IMR-90 (cell line): Measurements from ENCODE around the gene MED13.

ENCODE experiments used
- CEBPB ChIP-seq: IDR thresholded peaks from 2 replicates; pipeline ENCODE4 v1.6.1; 2012; ENCODE audit warnings: low read depth, low read length, improper control_type of control experiment
- FOS ChIP-seq: fragments of 150-350 bp; IDR thresholded peaks from 2 replicates; pipeline ENCODE4 v1.6.1; 2016; ENCODE audit warnings: low read depth, low read length
- POLR2A ChIP-seq: IDR thresholded peaks from 2 replicates; pipeline ENCODE4 v1.6.1; 2012; ENCODE audit warnings: mild to moderate bottlenecking, low read depth, low read length
- RCOR1 ChIP-seq: IDR thresholded peaks from 2 replicates; pipeline ENCODE4 v1.6.1; 2012; ENCODE audit warnings: mild to moderate bottlenecking, low read length, improper control_type of control experiment; ENCODE audit not compliant: insufficient replicate concordance
- TF ChIP-seq, protein P1 (sequence below): conservative IDR thresholded peaks from 2 replicates; pipeline ENCODE4 v1.5.1; 2012; ENCODE audit warnings: mild to moderate bottlenecking, low read depth, low read length, improper control_type of control experiment

DNA sequence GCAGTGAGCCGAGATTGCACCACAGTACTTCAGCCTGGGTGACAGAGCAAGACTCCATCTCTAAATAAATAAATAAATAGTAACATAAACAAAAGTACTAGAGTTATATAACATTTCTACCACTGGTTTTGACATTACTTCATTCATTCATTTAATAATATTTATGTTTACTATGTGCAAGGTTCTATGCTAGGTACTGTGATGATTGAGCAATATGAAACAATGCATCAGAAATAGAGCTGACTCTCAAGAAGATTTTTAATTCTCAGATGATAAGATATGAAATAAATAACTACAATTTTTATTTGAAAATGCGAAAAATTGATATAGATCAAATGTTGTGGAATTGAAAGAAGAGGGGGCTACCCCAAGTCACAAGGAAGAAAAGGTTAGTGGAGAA is 8.9 kb upstream of the MED13 start:
- TF ChIP-seq, protein P1, sequence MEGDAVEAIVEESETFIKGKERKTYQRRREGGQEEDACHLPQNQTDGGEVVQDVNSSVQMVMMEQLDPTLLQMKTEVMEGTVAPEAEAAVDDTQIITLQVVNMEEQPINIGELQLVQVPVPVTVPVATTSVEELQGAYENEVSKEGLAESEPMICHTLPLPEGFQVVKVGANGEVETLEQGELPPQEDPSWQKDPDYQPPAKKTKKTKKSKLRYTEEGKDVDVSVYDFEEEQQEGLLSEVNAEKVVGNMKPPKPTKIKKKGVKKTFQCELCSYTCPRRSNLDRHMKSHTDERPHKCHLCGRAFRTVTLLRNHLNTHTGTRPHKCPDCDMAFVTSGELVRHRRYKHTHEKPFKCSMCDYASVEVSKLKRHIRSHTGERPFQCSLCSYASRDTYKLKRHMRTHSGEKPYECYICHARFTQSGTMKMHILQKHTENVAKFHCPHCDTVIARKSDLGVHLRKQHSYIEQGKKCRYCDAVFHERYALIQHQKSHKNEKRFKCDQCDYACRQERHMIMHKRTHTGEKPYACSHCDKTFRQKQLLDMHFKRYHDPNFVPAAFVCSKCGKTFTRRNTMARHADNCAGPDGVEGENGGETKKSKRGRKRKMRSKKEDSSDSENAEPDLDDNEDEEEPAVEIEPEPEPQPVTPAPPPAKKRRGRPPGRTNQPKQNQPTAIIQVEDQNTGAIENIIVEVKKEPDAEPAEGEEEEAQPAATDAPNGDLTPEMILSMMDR, result no peak
- TF ChIP-seq RCOR1 (no peak), CEBPB (peak; percentile 38; the same call in 1 of the 2 replicates), POLR2A (no peak), FOS (no peak)
